ENCODE measurements around the gene AHRR. TPM values are rescaled to one million over a fixed set of nuclear protein-coding genes. Genes with fewer than 3 reads are reported as not detected.

AHRR gene
- total RNA-seq, 2 experiments from 2014 or later = 20.1 to 20.7 TPM

- ChIA-PET CTCF (interaction anchor here (1.2 to 1.6 kb wide), 2 partner anchors 24 to 25 kb away, joined by 3 to 7 read pairs; no protein-coding TSS in a partner anchor), POLR2A (interaction anchor here (0.8 to 1.4 kb wide), 4 partner anchors 14 to 252 kb away, joined by 3 to 6 read pairs (median 4); no protein-coding TSS in a partner anchor)
These were observed 149.6 kb downstream of the AHRR start for GRCh38 chr5:470961-471749.

DNA sequence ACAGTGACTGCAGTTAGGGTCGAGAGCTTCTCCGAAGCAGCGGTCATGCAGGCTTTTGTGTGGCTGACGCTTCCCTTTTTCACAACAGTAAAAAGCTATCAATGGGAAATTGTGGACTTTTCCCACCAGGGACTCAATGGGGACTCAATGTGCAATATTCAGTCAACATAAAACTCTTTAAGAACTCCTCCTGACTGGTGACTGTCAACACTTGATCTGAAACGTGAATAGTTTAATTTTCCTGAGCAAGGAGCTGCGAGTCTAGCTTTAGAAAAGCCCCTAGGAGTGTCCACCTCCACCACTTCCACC is 150.2 kb downstream of the AHRR start:
- CTCF ChIA-PET = interaction anchor here (1.6 kb wide), 1 partner anchor 25 kb away, joined by 7 read pairs; no protein-coding TSS in a partner anchor
- POLR2A ChIA-PET = interaction anchor here (0.8 to 1.4 kb wide), 4 partner anchors 13 to 253 kb away, joined by 3 to 6 read pairs (median 4); no protein-coding TSS in a partner anchor

GRCh38 chr5:472076-472655 is 150.7 kb downstream of the AHRR start:
- POLR2A ChIA-PET = interaction anchor here (0.5 to 1.4 kb wide), 5 partner anchors 13 to 1162 kb away, joined by 3 to 6 read pairs (median 4); no protein-coding TSS in a partner anchor
- CTCF ChIA-PET = interaction anchor here (1.6 kb wide), 1 partner anchor 25 kb away, joined by 7 read pairs; no protein-coding TSS in a partner anchor

- POLR2A ChIA-PET = interaction anchor here (0.5 to 1.4 kb wide), 4 partner anchors 26 to 1162 kb away, joined by 3 to 6 read pairs (median 4); partner anchors contain the start of gene AHRR
- CTCF ChIA-PET = interaction anchor here (0.9 to 1.6 kb wide), 2 partner anchors 26 kb away, joined by 4 to 7 read pairs; no protein-coding TSS in a partner anchor
These were observed 151.4 kb downstream of the AHRR start for GRCh38 chr5:472656-473550.

GRCh38 chr5:473551-474192 is 152.2 kb downstream of the AHRR start:
- POLR2A ChIA-PET = interaction anchor here (1.4 kb wide), 1 partner anchor 152 kb away, joined by 6 read pairs; the partner anchor contains the start of gene AHRR
- CTCF ChIA-PET = interaction anchor here (0.9 kb wide), 1 partner anchor 27 kb away, joined by 4 read pairs; no protein-coding TSS in a partner anchor

DNA sequence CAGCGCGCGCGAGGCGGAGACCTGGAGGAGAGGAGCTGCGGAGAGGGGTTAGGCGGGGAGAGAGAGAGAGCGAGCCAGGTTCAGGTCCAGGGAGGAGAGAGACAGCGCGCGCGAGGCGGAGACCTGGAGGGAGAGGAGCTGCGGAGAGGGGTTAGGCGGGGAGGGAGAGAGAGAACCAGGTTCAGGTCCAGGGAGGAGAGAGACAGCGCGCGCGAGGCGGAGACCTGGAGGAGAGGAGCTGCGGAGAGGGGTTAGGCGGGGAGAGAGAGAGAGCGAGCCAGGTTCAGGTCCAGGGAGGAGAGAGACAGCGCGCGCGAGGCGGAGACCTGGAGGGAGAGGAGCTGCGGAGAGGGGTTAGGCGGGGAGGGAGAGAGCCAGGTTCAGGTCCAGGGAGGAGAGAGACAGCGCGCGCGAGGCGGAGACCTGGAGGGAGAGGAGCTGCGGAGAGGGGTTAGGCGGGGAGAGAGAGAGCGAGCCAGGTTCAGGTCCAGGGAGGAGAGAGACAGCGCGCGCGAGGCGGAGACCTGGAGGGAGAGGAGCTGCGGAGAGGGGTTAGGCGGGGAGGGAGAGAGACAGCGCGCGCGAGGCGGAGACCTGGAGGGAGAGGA is 152.8 kb downstream of the AHRR start:
- CTCF ChIA-PET = interaction anchor here (0.9 kb wide), 1 partner anchor 28 kb away, joined by 4 read pairs; no protein-coding TSS in a partner anchor

DNA sequence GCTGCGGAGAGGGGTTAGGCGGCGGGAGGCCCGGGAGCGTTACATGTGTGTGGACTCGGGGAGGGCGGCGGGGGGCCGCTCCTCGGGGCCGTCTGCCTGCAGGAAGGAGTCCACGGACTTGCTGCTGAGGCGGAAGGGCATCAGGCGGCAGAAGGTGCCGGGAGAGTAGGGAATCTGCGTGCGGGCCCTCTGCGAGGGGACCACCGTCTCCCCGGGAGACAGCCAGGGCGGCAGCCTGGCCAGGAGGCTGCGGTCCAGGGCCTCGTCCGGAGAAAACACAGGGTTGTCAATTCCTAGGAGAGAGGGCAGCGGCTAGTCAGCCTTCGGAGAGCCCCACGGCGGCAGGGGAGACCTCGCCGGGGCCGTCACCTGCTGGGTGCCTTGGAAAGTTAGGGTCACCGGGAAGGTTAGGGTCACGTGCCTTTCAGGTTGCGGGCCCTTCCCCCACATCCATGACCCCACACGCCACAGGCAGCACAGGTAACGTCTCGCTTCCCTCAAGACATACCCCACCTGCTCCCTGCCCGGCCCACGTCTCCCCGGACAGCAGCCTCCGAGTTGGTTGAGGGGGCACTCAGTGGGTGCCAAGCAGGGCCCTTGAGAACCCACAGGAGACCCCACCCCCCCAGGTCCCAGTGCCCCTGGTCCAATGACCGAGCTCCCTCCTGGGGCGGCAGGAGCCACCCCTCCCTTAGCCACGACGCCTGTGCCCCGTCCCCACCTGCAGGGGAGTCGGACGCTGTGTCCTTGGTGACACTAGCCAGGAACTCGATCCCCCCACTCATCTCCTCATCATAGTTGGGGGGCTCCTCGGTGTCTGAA is 153.5 kb downstream of the AHRR start:
- ChIA-PET CTCF (no interaction called here), POLR2A (no interaction called here)

More for the DNA sequence above, 152.8 kb downstream of the AHRR start:
- POLR2A ChIA-PET = interaction anchor here (1.4 kb wide), 1 partner anchor 153 kb away, joined by 6 read pairs; the partner anchor contains the start of gene AHRR

DNA sequence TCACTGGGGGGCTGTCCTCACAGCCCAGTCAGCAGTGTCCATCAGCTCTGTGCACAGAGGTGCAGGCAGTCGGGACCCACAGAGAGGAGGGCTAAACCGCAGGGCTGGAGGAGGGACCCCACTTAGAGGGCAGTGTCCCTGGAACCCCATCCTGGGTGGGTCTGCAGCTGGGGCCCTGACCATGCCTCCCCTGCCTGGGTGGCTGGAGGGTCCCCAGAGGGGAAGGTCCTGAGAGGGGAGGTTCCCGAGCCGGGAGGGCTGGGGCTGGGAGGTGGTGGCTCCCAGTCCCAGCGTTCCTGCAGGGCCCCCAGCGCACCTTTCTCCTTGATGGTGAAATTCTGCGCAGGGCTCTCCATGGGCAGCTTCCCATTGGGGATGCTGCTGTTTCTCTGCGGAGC is 154.2 kb downstream of the AHRR start:
- CTCF ChIA-PET = no interaction called here
- POLR2A ChIA-PET = no interaction called here

DNA sequence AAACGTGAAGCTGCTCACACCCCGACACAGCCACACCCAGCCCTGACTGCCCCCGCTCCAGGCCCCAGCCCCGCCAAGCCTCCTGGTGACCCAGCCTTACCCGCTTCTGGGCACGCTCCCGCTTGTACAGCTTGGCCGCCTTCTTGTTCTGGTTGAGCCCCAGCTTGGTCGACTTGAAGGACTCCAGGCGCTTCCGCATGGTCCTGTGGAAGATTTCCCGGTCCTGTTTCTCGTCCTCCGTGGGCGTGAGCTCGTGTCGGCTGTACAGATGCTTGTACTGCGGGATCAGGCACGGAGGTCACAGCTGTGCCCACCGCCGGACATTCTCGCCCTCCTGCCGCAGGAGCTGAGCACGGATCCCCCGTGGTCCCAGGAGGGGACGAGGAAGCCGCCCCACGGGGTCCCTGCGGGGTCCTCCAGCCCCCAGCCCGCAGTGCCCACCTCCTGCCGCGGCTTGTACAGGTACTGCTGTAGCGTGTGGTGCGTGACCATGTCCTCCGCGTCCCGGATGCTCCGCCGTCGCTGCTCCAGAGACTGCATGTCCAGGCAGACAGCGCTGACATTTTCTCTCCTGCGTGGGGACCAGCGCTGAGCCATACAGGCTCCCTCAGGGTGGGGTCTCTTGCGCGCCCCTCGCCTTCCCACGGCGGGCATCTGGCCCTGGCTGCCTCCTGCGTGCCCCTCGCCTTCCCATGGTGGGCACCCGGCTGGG is 154.7 kb downstream of the AHRR start:
- ChIA-PET CTCF (no interaction called here), POLR2A (no interaction called here)

DNA sequence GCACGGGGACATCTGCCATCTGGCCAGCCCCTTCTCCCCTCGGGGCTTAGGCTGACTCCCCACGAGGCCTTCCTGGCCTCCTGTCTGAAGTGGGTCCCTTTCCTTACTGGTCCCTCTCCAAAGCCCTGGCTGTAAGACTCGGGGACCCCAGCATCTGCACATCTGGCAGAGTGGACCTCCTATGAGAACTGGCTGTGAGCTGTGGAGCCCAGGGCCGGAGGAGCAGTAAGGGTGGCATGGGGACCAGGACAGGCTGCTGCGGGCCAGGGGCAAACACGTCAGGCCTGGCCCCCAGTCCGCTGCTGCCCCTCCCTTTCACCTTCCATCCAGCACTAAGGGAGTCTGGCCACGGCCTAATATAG is 155.3 kb downstream of the AHRR start:
- CTCF ChIA-PET = no interaction called here
- POLR2A ChIA-PET = no interaction called here

DNA sequence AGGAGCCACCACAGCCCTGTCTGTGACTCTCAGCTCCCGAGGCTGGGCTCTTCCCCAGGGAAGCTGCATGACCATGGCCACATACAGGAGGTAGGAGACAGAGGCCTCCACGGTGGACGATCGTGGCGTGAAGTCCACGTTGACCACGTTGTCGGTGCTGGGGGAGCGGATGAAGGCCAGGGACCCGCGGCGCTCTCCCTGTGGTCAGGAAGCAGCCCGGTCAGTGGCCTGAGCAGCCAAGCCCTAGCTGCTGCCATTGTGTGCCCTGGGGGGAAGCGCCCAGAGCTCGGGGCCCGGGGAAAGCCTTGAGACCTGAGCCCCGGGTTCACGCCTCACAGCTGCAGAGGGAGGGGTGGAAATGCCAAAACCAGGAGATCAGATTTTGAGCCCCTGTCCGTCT is 155.7 kb downstream of the AHRR start:
- CTCF ChIA-PET = no interaction called here
- POLR2A ChIA-PET = no interaction called here

- ChIA-PET POLR2A (no interaction called here), CTCF (no interaction called here)
These were observed 156.4 kb downstream of the AHRR start for GRCh38 chr5:477871-478270.

DNA sequence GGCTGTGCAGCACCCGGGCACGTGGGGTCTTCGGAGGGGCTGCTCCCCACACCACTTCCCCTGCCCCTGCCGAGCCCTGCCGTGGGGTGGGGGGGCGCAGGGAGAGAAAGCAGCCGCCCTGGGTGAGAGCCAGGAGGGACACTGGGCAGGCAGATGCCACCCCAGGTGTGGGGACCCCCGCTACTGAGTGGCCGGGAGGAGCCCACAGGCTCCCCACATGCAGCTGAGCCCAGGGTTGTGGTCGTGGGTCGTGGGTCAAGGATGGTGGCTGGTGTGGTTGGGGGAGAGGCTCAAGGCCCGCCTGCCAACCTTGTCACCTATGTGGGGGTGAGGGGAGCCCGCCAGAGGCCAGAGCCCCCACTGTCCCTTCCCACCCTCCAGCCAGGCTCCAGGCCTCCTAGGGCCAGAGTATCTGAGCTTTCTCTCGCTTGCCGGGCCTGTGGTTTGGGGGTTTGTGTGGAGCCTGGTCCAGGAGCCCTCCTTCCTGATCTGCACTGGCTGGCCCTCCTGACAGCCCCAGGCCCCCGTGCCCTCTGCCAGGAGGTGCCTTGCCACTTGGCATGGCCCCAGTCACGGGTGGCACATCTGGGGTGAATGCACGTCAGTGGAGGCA is 157.0 kb downstream of the AHRR start:
- POLR2A ChIA-PET = no interaction called here
- CTCF ChIA-PET = no interaction called here

- ChIA-PET POLR2A (no interaction called here), CTCF (no interaction called here)
These were observed 157.5 kb downstream of the AHRR start for GRCh38 chr5:478982-479535.

DNA sequence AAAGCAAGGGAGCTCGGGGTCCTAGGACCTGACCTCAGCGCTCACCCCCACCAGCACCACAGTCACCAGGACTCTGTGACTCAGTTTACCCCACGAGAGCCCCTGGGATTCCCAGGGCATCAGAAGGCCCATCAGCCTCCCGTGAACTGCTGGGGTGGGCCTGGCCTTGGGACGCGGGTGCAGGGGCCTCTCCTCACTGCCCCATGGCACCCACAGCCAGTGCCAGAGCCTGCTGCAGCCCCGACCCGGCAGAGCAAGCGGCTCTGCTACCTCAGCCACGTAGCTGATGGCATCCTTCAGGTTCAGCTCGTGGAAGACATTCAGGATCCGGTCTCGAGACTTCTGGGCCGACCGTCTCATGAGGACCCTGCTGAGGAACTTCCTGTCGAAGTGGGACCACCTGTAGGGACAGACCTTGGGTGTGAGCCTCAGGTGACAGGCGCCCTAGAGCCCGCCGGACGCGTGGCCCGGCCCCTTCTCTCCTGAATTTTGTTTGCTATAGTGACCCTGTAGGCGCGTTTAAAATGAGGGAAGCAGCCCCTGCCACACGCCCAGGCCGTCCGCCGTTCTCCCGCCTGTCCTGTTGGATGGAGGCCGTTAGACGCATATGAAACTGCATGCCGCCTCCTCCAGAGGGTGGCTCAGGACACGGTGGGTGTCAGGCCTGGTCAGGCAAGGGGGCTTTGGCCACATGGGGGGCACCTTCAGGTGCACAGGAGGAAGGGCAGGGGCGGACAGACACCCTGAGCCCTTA is 158.2 kb downstream of the AHRR start:
- CTCF ChIA-PET = no interaction called here
- POLR2A ChIA-PET = no interaction called here

DNA sequence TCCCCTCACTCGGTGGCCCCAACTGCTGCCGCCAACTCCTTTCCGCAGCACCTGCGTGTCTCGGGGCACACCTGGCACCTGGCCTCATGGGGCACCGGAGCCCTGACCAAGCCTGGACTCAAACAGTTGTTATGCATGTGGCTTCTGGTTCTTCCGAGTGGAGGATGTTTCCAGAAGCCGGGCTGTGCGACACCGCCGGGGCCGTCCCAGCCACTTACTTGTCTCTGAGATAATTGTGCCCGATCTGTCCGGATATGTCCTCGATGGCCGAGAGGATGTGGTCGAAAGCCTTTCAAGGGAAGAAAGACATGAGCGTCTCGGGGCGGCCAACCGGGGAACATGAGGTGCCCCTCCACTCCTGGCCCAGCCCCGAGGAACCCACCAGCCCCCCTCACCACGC is 159.8 kb downstream of the AHRR start:
- POLR2A ChIA-PET = no interaction called here
- CTCF ChIA-PET = no interaction called here
